ENCODE measurements around the gene CUBN.

Gene CUBN

GRCh38 chr10:17100586-17100985 lies 29.0 kb downstream of the CUBN start:
- FAIRE-seq = no peak

- no peak for FAIRE-seq
Observed at GRCh38 chr10:17098012-17098411, 31.6 kb downstream of the CUBN start.

GRCh38 chr10:17094844-17095243 lies 34.8 kb downstream of the CUBN start:
- no peak for FAIRE-seq

GRCh38 chr10:17092986-17093803 lies 36.4 kb downstream of the CUBN start:
- no peak for FAIRE-seq

GRCh38 chr10:17092216-17092944 lies 37.2 kb downstream of the CUBN start:
- no peak for FAIRE-seq

- FAIRE-seq = no peak
Observed at GRCh38 chr10:17088118-17088806, 41.3 kb downstream of the CUBN start.

- FAIRE-seq = no peak
Observed at GRCh38 chr10:17086865-17087367, 42.7 kb downstream of the CUBN start.

GRCh38 chr10:17085011-17085725 lies 44.4 kb downstream of the CUBN start:
- FAIRE-seq = no peak

GRCh38 chr10:17084258-17084657 lies 45.4 kb downstream of the CUBN start:
- no peak for FAIRE-seq

GRCh38 chr10:17081431-17081830 lies 48.2 kb downstream of the CUBN start:
- FAIRE-seq = no peak

- FAIRE-seq = no peak
Observed at GRCh38 chr10:17077890-17078289, 51.7 kb downstream of the CUBN start.

GRCh38 chr10:17077346-17077781 lies 52.2 kb downstream of the CUBN start:
- FAIRE-seq = no peak

GRCh38 chr10:17076626-17077345 lies 52.8 kb downstream of the CUBN start:
- FAIRE-seq = no peak

GRCh38 chr10:17075533-17076359 lies 53.9 kb downstream of the CUBN start:
- no peak for FAIRE-seq

- no peak for FAIRE-seq
Observed at GRCh38 chr10:17074541-17074847, 55.1 kb downstream of the CUBN start.

- FAIRE-seq = no peak
Observed at GRCh38 chr10:17073725-17074540, 55.7 kb downstream of the CUBN start.

- no peak for FAIRE-seq
Observed at GRCh38 chr10:17068953-17069352, 60.7 kb downstream of the CUBN start.

GRCh38 chr10:17067376-17068264 lies 62.0 kb downstream of the CUBN start:
- FAIRE-seq = no peak

GRCh38 chr10:17066807-17067206 lies 62.8 kb downstream of the CUBN start:
- no peak for FAIRE-seq

Measured in islet of Langerhans (tissue), 1 donor.